ENCODE measurements around the gene CLNS1A.

DNA sequence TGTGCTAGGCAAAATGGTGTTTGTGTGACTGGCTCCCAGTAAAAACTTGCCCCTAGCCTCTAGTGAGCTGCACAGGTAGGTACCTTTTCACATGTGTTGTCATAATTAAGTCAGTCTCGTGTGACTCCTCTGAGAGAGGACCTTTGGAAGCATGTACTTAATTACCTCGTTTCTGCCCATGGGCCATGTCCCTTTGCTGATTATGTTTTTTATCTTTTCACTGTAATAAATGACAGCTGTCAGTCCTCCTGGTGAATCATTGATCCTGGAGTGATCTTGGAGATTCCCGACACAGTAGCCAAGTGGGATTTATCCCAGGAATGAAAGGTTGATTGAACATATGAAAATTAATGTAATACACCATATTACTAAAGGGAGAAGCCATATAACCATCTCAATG, 12.5 kb upstream of the CLNS1A start:
- TF ChIP-seq CTCF (IDR thresholded peaks at IDR 0.05; ENCODE audit: low read length) (no peak), EZH2 (optimal IDR thresholded peaks at IDR 0.05; ENCODE audit: low read depth, low read length) (no peak)
